Stomach smooth muscle (tissue), 2 donors: ENCODE data around the gene GRB14.
"Not testable (repeated sequence)": the region's sequence is repeated elsewhere in the genome, so short reads cannot be mapped to it uniquely, and the experiment has no call there.

Source experiments
- H3K27ac ChIP-seq: one replicate; pipeline ENCODE4 v1.7.0; 2013; ENCODE audit warnings: mild to moderate bottlenecking, low read length, inconsistent platforms
- H3K27me3 ChIP-seq, 2 donors: one replicate each; pipeline ENCODE4 v1.7.0; 2013; ENCODE audit warnings: low read length in 2 of 2; ENCODE audit not compliant: insufficient read depth in 2 of 2, control insufficient read depth in 1 of 2
- H3K36me3 ChIP-seq, 2 donors: one replicate each; pipeline ENCODE4 v1.7.0; 2013; ENCODE audit warnings: low read length in 2 of 2; ENCODE audit not compliant: control insufficient read depth in 2 of 2, insufficient read depth in 2 of 2
- H3K4me1 ChIP-seq: one replicate; pipeline ENCODE4 v1.7.0; 2013; ENCODE audit warnings: low read length; ENCODE audit not compliant: control insufficient read depth, insufficient read depth
- H3K4me3 ChIP-seq, 2 donors: one replicate each; pipeline ENCODE4 v1.7.0; 2013; ENCODE audit warnings: low read length in 2 of 2
- H3K9ac ChIP-seq, 2 donors: one replicate each; pipeline ENCODE4 v1.7.0; 2013; ENCODE audit warnings: low read length in 2 of 2, mild to moderate bottlenecking in 1 of 2
- H3K9me3 ChIP-seq, 2 donors: one replicate each; pipeline ENCODE4 v1.7.0; 2013; ENCODE audit warnings: low read length in 2 of 2; ENCODE audit not compliant: control insufficient read depth in 2 of 2
- donor health status: healthy.
- donor health status: Pancreatic carcinoma.

The GRB14 gene

DNA sequence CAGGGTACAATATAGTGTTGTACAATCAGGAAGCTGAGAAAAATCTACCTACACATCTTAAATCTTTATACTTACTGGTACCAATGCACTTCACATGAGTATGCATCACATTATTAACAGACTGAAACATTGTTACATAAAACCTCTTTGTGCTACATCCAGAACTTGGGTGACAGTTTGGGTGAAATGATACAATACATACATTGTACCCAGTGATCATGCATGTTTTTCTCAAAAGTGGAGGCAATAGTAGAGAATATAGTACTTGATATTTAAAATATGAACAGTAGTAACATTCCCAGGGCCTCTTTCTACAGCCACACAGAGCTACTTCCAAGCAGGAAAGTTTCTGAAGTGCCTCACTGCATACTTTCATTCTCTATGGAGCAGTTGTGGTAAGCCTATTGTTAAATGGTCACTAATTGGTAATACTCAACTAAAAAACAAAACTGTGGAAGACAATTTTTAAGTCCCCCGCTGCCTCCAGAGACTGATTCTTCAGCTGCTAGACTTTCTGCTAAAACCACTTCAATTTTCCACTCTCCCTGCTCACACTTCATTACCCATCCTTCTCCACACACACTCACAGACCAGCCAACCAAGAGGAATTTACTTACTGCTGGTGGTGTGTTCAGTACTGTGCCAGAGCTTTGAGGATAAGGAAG, 22.9 kb upstream of the GRB14 start:
- Histone ChIP-seq H3K27ac (no peak overlapping the region), H3K4me3 (no peak overlapping the region), H3K27me3 (no peaks in the 10 kb centered on the region), H3K9ac (no peak overlapping the region), H3K36me3 (no peaks in the 10 kb centered on the region), H3K4me1 (no peaks in the 10 kb centered on the region), H3K9me3 (no peaks in the 10 kb centered on the region)

DNA sequence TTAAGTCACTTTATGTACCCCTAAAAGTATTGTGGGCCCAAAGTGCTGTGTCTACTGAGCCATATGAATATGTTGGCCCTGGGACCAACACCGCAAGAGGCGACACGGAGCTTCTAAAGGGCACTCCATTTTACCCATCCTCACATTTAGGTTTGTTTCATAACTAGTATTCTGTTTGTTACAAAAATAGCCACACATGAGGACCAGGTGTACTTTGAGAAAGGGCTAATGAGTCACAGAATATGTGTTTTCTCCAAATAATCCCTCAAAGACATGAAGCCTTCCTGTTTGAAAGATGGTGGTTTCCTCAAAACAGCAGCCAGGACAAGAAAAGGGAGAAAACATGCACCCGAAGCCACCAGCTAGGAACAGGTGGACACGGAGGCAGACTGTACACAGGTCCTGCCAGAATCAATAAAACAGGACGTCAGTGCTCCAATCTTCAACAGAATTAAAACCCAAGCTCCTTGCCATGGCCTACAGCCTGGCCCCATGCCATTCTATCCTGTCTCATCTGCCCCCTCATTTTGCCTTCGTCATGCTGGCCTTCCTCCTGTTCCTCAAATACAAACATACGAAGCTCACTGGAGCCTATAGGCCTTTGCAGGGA, 21.8 kb upstream of the GRB14 start:
- Histone ChIP-seq H3K36me3 (no peaks in the 10 kb centered on the region), H3K27ac (no peak overlapping the region), H3K9ac (no peak overlapping the region), H3K27me3 (no peaks in the 10 kb centered on the region), H3K4me1 (no peaks in the 10 kb centered on the region), H3K9me3 (no peaks in the 10 kb centered on the region), H3K4me3 (no peak overlapping the region)

DNA sequence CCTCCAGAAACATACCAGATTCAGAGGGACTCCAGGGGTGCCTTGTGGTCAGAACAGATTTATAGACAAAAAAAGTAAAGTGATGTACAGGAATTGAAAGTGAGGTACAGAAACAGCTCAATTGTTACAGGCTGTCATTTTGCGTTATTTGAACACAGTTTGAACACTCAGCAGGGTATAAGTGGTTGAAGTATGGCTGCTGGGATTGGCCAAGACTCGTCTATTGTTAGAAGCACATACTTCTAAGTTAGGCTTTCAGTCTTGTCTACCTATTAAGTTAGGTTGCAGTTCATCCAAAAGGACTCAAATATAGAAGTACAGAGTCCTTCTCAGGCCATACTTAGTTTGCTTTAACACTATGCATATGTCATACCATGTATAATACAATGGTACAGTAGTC, 21.0 kb upstream of the GRB14 start:
- Histone ChIP-seq H3K9ac (no peak overlapping the region), H3K9me3 (no peaks in the 10 kb centered on the region), H3K36me3 (no peaks in the 10 kb centered on the region), H3K4me3 (no peak overlapping the region), H3K27ac (no peak overlapping the region), H3K27me3 (no peaks in the 10 kb centered on the region), H3K4me1 (no peaks in the 10 kb centered on the region)

DNA sequence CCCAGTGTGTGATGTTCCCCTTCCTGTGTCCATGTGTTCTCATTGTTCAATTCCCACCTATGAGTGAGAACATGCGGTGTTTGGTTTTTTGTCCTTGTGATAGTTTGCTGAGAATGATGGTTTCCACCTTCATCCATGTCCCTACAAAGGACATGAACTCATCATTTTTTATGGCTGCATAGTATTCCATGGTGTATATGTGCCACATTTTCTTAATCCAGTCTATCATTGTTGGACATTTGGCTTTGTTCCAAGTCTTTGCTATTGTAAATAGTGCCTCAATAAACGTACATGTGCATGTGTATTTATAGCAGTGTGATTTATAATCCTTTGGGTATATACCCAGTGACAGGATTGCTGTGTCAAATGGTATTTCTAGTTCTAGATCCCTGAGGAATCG, 7.0 kb upstream of the GRB14 start:
- H3K9ac ChIP-seq, result not testable (repeated sequence)

DNA sequence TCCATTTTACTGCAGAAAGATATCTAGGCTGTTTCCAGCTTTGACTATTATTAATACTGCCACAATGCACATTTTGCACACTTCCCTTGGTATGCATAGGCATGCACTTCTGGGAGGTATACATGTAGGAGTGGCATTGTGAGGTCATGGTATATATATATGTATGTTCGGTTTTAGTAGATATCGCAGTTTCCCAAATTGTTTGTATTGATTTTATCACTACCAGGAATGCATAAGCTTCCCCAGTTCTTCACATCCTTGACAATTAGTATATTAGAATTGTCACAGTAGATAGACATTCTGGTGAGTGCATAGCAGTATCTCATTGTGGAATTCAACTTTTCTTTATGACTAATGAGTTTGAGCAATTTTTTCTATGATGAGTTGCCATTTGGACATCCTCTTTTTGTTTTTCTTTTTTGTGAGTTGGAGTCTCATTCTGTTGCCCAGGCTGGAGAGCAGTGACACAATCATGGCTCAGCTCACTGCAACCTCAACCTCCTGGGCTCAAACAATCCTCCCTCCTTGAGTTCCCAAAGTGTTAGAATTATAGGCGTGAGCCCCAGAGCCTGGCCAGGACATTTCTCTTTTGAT, 4.2 kb upstream of the GRB14 start:
- Histone ChIP-seq H3K9me3 (no peaks in the 10 kb centered on the region), H3K27ac (no peak overlapping the region), H3K4me1 (peaks cover 14% of the 10 kb centered on the region), H3K27me3 (peaks cover 0 to 3% of the 10 kb centered on the region in 2 donors), H3K9ac (no peak overlapping the region), H3K36me3 (no peaks in the 10 kb centered on the region), H3K4me3 (no peak overlapping the region)

More for the DNA sequence above, 7.0 kb upstream of the GRB14 start:
- not testable (repeated sequence) for H3K27ac ChIP-seq, H3K9me3 ChIP-seq, H3K4me3 ChIP-seq, H3K36me3 ChIP-seq, H3K4me1 ChIP-seq, H3K27me3 ChIP-seq

DNA sequence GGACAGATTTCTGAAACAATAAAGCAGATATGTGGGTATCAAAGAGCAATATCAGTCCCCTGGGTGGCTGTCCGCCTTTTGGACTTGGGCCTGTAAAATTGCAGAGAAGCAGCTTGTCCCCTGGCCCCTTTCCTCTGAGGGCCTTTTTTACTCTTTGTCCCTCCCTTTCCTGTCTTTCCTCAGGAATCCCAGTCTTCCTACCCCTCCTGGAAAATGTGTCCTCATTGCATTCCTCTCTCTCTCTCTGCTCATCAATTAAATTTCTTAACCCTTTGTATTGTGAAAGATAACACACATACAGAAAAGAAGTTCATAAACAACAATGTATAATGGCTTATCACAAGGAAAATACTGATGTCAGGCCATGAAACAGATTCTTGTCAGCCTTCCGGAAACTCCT, 3.0 kb upstream of the GRB14 start:
- Histone ChIP-seq H3K27me3 (peaks cover 0 to 3% of the 10 kb centered on the region in 2 donors), H3K9me3 (no peaks in the 10 kb centered on the region), H3K4me3 (no peak overlapping the region), H3K36me3 (no peaks in the 10 kb centered on the region), H3K27ac (no peak overlapping the region), H3K9ac (no peak overlapping the region), H3K4me1 (peaks cover 14% of the 10 kb centered on the region)

DNA sequence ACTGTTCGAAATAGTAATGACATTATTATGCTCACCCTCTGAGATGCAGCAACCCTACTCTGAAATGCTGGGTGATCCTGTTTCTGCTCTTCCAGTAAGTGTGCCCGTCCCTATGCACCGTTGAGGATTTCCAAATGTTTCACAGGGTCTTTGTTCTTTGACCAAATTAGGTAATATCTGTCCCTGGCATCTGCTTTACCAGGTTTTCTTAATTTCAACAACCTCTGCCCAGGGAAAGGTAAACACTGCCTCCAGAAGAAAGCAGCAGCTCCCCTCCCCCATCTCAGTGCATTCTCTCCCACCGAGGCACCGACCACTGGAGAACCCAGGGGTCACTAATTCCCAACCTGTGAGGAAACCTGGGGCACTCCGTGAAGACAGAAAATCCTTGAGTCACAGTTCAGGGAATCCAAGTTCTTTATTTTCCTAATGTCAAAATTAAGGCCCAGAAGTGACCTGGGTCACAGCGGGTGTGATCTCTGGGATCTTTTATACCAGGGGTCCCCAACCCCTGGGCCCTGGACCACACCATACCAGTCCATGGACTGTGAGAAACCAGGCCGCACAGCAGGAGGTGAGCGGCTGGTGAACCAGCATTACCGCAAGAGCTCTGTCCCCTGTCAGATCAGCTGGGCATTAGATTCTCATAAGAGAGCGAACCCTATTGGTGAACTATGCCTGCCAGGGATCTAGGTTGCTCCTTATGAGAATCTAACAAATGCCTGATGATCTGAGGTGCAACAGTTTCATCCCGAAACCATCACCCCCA, 1.2 kb upstream of the GRB14 start:
- Histone ChIP-seq H3K27me3 (peaks cover 0 to 3% of the 10 kb centered on the region in 2 donors), H3K4me1 (peaks cover 14% of the 10 kb centered on the region), H3K36me3 (no peaks in the 10 kb centered on the region), H3K4me3 (no peak overlapping the region), H3K9ac (no peak overlapping the region), H3K27ac (no peak overlapping the region), H3K9me3 (no peaks in the 10 kb centered on the region)

DNA sequence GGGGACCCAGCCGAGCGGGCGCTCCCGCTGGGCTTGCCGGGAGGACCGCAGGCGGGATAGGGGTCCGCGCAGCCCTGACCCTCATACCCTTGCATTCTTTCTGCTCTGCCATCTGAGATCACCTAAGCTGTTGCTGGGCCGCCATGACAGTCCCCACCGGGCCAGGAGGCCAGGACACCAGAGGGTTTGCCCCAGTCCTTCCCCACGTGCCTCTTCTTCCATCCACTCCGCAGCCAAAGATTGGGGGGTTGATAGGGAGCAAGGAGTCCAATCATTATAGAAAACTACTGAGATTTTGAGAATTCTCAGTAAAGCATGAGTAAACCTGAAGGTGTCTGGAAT, 453 bp upstream of the GRB14 start:
- Histone ChIP-seq H3K36me3 (no peaks in the 10 kb centered on the region), H3K27ac (no peak overlapping the region), H3K4me1 (peaks cover 14% of the 10 kb centered on the region), H3K4me3 (peak overlapping the region; percentile 67 to 70), H3K9ac (no peak overlapping the region), H3K9me3 (no peaks in the 10 kb centered on the region), H3K27me3 (peaks cover 0 to 3% of the 10 kb centered on the region in 2 donors)

DNA sequence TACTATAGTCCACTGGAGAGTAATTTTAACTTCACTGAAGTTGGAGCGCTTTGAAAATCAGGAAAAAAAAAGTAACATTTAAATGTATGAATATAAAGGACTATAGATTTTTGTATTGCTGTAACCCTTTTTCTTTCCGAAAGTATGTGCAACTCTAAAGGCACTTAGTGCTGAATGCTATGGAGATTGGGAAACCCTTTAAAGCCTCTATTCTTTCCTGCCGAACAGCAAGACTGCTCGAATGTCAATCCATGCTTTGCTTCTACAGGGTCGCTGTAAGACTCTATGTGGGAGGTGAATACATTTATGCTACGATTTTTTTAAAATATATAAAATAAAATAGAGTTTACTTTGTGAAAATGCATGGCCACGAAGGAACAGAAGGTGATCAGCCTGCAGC, 825 bp downstream of the GRB14 start:
- Histone ChIP-seq H3K36me3 (no peaks in the 10 kb centered on the region), H3K4me1 (peaks cover 14% of the 10 kb centered on the region), H3K27ac (no peak overlapping the region), H3K4me3 (peak overlapping the region in 1 of 2 donors; percentile 76), H3K27me3 (peaks cover 0 to 3% of the 10 kb centered on the region in 2 donors), H3K9me3 (no peaks in the 10 kb centered on the region), H3K9ac (no peak overlapping the region)

DNA sequence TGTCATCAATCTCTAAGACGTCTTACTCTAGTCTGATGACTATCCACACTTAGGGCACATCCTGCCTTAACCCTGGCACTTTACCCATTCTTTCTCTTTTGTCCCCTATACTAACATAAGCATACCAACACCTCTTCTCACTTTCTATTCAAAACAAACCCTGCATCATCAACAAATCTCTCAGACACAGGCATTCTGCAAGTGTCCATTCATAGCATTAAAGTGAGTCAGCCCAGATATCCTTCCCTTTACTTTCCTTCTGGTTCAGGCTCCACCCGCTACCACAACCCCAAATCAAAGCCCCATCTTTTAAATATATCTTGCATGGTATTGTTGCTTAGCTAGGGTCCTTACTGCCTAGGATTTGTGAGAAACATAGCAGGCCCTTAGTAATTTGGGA, 3.8 kb downstream of the GRB14 start:
- H3K27me3 ChIP-seq, result peaks cover 0 to 3% of the 10 kb centered on the region in 2 donors
- no peak overlapping the region for H3K4me3 ChIP-seq
- peaks cover 9% of the 10 kb centered on the region for H3K4me1 ChIP-seq
- no peak overlapping the region for H3K27ac ChIP-seq
- H3K36me3 ChIP-seq, result no peaks in the 10 kb centered on the region
- no peaks in the 10 kb centered on the region for H3K9me3 ChIP-seq
- no peak overlapping the region for H3K9ac ChIP-seq
